Uterus (tissue), 4 donors: ENCODE results near the gene MEX3D. TPM values are rescaled to one million over a fixed set of nuclear protein-coding genes. Genes with fewer than 3 reads are reported as not detected.

Source experiments
- DNase-seq, 2 donors: peaks; one replicate each; pipeline ENCODE4 v3.0.0-alpha.2; 2019 to 2020
- H3K27ac ChIP-seq, 2 donors: fragments of 200-600 bp; sonication (generic); 1 replicate in 1 of 2; 2 replicates in 1 of 2; pipeline ENCODE4 v1.5.1; 2016 to 2018
- H3K27me3 ChIP-seq, 2 donors: fragments of 200-600 bp; sonication (generic); one replicate each; pipeline ENCODE4 v1.5.1; 2018 to 2019; ENCODE audit warnings: control low read depth in 1 of 2
- H3K36me3 ChIP-seq, 2 donors: fragments of 200-600 bp; sonication (generic); one replicate each; pipeline ENCODE4 v1.5.1; 2019; ENCODE audit warnings: control low read depth in 1 of 2
- H3K4me1 ChIP-seq, 2 donors: fragments of 200-600 bp; sonication (generic); one replicate each; pipeline ENCODE4 v1.5.1; 2018 to 2019; ENCODE audit warnings: control low read depth in 1 of 2
- H3K4me3 ChIP-seq, 2 donors: fragments of 200-600 bp; sonication (generic); 1 replicate in 1 of 2; 2 replicates in 1 of 2; pipeline ENCODE4 v1.5.1; 2018 to 2019; ENCODE audit warnings: mild to moderate bottlenecking in 1 of 2
- H3K9me3 ChIP-seq, 2 donors: fragments of 200-600 bp; sonication (generic); one replicate each; pipeline ENCODE4 v1.5.1; 2019; ENCODE audit warnings: control low read depth in 1 of 2
- CTCF ChIP-seq, 4 experiments: fragments of 200-600 bp in 2 of 4; fragments of 450-650 bp in 2 of 4; sonication (generic) in 2 of 4; IDR thresholded peaks; one replicate each; pipeline ENCODE4 v1.5.1; 2016 to 2019; ENCODE audit warnings: antibody characterized with exemption in 4 of 4, mild to moderate bottlenecking in 2 of 4, moderate library complexity in 1 of 4
- POLR2A ChIP-seq, 2 donors: fragments of 450-650 bp; IDR thresholded peaks; one replicate each; pipeline ENCODE4 v1.6.1; 2016; ENCODE audit warnings: antibody characterized with exemption in 2 of 2, mild to moderate bottlenecking in 1 of 2, moderate library complexity in 1 of 2
- intact Hi-C: fragments of 100-400 bp; cut with DNase I; formaldehyde crosslinking; loops from one replicate; pipeline ENCODE4 v1.15.1; 2023; ENCODE audit warnings: low total_unique reads
- total RNA-seq, 4 donors: library from RNA; depleted of rRNA in 3 of 4; stranded (reverse); fragments of >200 nt in 3 of 4; gene quantifications; one replicate each; pipeline versions ENCODE4 v1.1.0 to v1.2.4, GENCODE V29; 2014 to 2023
- donor health status: DM: yes; HTN: yes; CAD: no.

Gene MEX3D
- total RNA-seq, 4 donors from 2014 or later = 4.4 to 34.8 (median 23.2) TPM

GRCh38 chr19:1605236-1606137 lies 37.4 kb upstream of the MEX3D start, which contains the start of gene UQCR11:
Gene UQCR11, minus strand, starts transcription at chr19:1605462. Its CDS starts 53 bp downstream, at chr19:1605409.
- TF ChIP-seq POLR2A (IDR thresholded peaks at IDR 0.05) = peak; percentile 46 to 52
- TF ChIP-seq CTCF (IDR thresholded peaks at IDR 0.05) = peak; percentile 40 to 76 (median 61)
- Histone ChIP-seq H3K27me3 (no peaks in the 10 kb centered on the region), H3K36me3 (no peaks in the 10 kb centered on the region), H3K4me3 (peak within 1 kb of the TSS; percentile 94 to 97), H3K9me3 (no peaks in the 10 kb centered on the region), H3K4me1 (peaks cover 0 to 4% of the 10 kb centered on the region in 2 donors), H3K27ac (peak within 1 kb of the TSS; percentile 86 to 95)
- peak; percentile 95 to 96 for DNase-seq
- intact Hi-C loops = no loop called here

GRCh38 chr19:1602091-1602707 lies 34.1 kb upstream of the MEX3D start:
- Histone ChIP-seq H3K4me1 (peaks cover 0 to 4% of the 10 kb centered on the region in 2 donors), H3K4me3 (no peak overlapping the region), H3K9me3 (no peaks in the 10 kb centered on the region), H3K27ac (no peak overlapping the region), H3K36me3 (no peaks in the 10 kb centered on the region), H3K27me3 (no peaks in the 10 kb centered on the region)
- intact Hi-C loops = no loop called here
- DNase-seq = no peak
- TF ChIP-seq POLR2A (IDR thresholded peaks at IDR 0.05) (no peak), CTCF (IDR thresholded peaks at IDR 0.05) (no peak)

- no peaks in the 10 kb centered on the region for H3K9me3 ChIP-seq
- DNase-seq = no peak
- intact Hi-C loops = no loop called here
- H3K36me3 ChIP-seq = no peaks in the 10 kb centered on the region
- no peaks in the 10 kb centered on the region for H3K27me3 ChIP-seq
- peaks cover 0 to 4% of the 10 kb centered on the region in 2 donors for H3K4me1 ChIP-seq
- no peak overlapping the region for H3K4me3 ChIP-seq
- no peak for TF ChIP-seq POLR2A (IDR thresholded peaks at IDR 0.05)
- no peak for TF ChIP-seq CTCF (IDR thresholded peaks at IDR 0.05)
- no peak overlapping the region for H3K27ac ChIP-seq
Observed at GRCh38 chr19:1601613-1602064, 33.5 kb upstream of the MEX3D start.

- Histone ChIP-seq H3K27ac (no peak overlapping the region), H3K36me3 (no peaks in the 10 kb centered on the region), H3K9me3 (no peaks in the 10 kb centered on the region), H3K4me3 (no peak overlapping the region), H3K27me3 (no peaks in the 10 kb centered on the region), H3K4me1 (peaks cover 0 to 3% of the 10 kb centered on the region in 2 donors)
- TF ChIP-seq POLR2A (IDR thresholded peaks at IDR 0.05) (no peak), CTCF (IDR thresholded peaks at IDR 0.05) (no peak)
- intact Hi-C loops = no loop called here
- no peak for DNase-seq
Observed at GRCh38 chr19:1599460-1599846, 31.3 kb upstream of the MEX3D start.
